Omental fat pad (tissue), 4 donors: ENCODE results near the gene ADIG. TPM values are rescaled to one million over a fixed set of nuclear protein-coding genes. Genes with fewer than 3 reads are reported as not detected.

Source experiments
- ATAC-seq: fragments of 150-250 bp; one replicate; pipeline ENCODE4 v1.9.1; 2016; ENCODE audit warnings: mild to moderate bottlenecking, moderate library complexity; ENCODE audit not compliant: low FRiP score
- DNase-seq: peaks from one replicate; pipeline ENCODE4 v3.0.0-alpha.2; 2019; ENCODE audit warnings: low spot score
- CTCF ChIP-seq, 3 donors: fragments of 450-650 bp; IDR thresholded peaks; one replicate each; pipeline ENCODE4 v1.5.1; 2016 to 2017; ENCODE audit warnings: antibody characterized with exemption in 3 of 3, mild to moderate bottlenecking in 3 of 3, moderate library complexity in 2 of 3
- total RNA-seq, 4 donors: library from RNA; depleted of rRNA; stranded (reverse); fragments of >200 nt; gene quantifications; one replicate each; pipeline ENCODE4 v1.1.0, GENCODE V29; 2016

ADIG gene
- total RNA-seq, 4 donors from 2014 or later, result not detected

GRCh38 chr20:38557174-38557573 lies 23.8 kb upstream of the ADIG start:
- no peak for ATAC-seq

GRCh38 chr20:38558596-38559360 lies 22.2 kb upstream of the ADIG start:
- TF ChIP-seq CTCF (IDR thresholded peaks at IDR 0.05), result no peak
- ATAC-seq, result no peak
- DNase-seq, result no peak

More at GRCh38 chr20:38557174-38557573, 23.8 kb upstream of the ADIG start:
- TF ChIP-seq CTCF (IDR thresholded peaks at IDR 0.05), result no peak
- no peak for DNase-seq

GRCh38 chr20:38559764-38560163 lies 21.2 kb upstream of the ADIG start:
- ATAC-seq, result no peak
- no peak for TF ChIP-seq CTCF (IDR thresholded peaks at IDR 0.05)
- DNase-seq, result no peak

GRCh38 chr20:38563802-38564431 lies 17.1 kb upstream of the ADIG start:
- TF ChIP-seq CTCF (IDR thresholded peaks at IDR 0.05), result no peak
- ATAC-seq (no peak), DNase-seq (no peak)

- no peak for DNase-seq
- ATAC-seq, result no peak
- TF ChIP-seq CTCF (IDR thresholded peaks at IDR 0.05), result no peak
Measured at GRCh38 chr20:38564680-38565079, 16.3 kb upstream of the ADIG start.

GRCh38 chr20:38566036-38566598 lies 14.9 kb upstream of the ADIG start:
- no peak for TF ChIP-seq CTCF (IDR thresholded peaks at IDR 0.05)
- ATAC-seq (no peak), DNase-seq (no peak)
